ENCODE measurements around the gene OXNAD1.

OXNAD1 gene, protein sequence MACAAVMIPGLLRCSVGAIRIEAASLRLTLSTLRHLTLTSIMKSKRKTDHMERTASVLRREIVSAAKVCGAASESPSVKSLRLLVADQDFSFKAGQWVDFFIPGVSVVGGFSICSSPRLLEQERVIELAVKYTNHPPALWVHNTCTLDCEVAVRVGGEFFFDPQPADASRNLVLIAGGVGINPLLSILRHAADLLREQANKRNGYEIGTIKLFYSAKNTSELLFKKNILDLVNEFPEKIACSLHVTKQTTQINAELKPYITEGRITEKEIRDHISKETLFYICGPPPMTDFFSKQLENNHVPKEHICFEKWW

DNA sequence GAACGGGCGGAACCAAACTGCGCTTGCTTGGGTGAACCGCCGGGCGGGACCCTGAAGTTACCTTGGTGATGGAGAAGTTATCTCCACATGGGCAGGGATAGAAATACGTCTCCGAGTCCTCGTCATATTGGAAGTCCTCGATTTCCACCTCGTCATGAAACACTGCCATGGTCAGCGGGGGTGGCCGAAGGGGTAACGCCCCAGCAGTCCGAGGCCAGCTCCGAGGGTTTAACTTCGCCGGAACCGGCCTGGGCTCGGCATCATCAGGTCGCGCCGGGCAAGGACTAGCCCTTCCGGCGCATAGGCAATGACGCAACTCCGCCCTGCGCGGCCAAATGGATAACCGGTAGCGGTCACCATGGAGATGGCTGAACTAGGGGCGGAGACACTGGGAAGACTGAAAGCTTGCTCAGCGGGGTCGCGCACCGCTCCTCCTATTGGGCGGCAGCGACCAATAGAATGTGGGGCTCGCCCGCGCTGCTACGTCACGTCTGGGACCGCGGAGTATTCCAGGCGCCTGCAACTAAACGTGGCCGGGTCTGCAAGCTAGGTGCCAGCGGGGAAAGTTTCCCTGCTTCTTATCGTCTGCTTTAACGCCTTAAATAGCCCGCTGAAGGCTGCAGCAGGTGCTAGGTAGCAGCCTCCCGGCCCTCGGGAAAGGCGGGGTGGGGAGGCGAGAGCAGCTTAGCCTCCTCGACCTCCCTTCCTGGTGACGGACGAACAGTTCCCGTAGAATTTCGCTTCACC lies at the start of gene OXNAD1, which contains the start of gene DPH3:
OXNAD1 (plus strand) TSS at position 505 of the 747 bp plus-strand sequence. CDS start 5,741 bp downstream, outside the sequence.
DPH3 (minus strand) TSS at position 236 of the 747 bp plus-strand sequence; CDS start at position 169, 67 bp downstream.
- peak; percentile 90 for DNase-seq

DNA sequence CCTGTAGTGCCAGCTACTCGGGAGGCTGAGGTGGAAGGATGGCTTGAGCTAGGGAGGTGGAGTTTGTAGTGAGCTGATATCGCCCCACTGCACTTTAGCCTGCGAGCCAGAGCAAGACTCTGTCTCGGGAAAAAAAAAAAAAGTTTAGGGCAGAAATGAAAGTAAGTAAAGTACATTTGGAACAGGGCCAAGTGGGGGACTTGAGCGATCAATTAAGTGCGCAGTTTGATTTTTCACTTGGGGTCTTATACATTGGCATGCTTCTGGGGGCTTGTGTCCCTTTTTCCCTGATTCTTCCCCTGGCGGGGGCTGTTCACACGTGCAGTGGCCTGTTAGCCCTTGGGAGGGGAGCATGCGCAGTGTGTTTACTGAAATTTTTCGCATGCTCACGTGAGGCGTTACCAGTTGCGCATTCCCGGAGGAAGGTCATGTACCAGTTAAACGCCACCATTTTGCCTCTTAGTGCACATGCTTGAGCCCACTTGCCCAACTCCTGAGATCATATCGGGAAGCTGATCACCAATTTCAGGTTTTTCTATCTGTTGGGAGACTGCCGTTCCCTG lies 48.6 kb upstream of the OXNAD1 start:
- DNase-seq = no peak

DNA sequence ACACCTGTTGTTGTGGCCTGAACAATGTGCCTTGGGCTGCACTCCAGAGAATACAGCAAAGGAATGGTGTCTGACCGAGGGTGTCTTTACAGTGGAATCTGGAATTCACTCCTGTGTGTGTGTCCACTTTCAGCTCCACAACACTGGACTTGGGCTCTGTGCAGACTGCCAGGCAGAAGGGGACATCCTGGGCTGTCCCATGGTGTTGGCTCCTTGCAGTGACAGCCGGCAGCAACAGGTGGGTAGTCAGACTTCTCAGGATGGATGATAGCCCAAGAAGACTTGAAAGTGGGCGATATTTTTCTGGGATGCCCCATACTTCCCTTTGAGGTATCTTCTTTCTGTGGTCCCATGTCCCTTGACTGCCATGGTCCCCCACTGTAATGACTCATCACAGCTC lies 45.2 kb upstream of the OXNAD1 start:
- DNase-seq = no peak

DNA sequence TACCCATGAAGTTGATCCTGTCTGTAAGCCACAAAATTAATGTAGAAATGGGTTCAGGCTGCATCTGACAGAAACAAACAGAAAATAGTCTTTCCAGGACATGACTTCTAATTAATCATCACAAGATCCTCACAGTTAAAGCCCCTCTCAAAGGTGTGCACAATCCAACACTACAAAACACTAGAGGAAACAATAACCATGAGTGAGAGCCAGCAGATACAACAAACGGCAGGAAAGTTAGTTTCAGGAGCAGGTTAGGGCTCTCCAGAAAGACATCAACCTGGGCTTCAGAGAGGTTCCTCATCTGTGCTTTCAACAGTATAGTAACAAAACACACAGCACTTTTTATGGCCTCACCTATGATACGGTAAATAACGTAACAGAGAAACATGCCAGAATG lies 43.0 kb upstream of the OXNAD1 start:
- DNase-seq = no peak

DNA sequence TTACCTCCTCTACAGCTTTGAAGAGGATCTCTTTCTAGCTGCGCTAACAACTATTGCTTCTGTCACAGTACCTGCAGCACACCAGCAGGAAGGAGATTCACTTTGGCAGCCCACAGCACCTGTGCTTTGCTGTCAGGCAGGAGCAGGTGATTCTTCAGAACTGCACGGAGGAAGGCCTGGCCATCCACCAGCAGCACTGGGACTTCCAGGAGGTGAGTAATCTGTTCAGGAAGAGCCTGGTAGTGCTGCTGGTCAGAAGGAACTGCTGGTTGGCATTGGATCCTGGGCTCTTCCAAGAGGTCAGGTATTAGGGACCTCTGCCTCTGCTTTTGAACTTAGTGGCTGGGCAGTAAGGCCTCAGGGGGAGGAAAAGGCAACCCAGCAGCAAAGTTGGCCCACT lies 42.5 kb upstream of the OXNAD1 start:
- DNase-seq = no peak

DNA sequence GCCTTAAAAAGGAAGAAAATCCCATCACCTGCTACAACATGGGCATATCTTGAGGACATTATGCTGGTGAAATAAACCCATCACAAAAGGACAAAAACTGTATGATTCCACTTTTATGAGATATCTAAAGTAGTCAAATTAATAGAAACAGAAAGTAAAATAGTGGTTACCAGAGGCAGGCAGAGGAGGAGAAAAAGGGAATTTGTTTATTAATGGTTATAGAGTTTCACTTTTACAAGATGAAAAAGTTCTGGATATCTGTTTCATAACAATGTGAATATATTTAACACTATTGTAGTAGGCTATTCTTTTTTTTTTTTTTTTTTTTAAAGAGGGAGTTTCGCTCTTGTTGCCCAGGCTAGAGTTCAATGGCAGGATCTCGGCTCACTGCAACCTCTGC lies 40.7 kb upstream of the OXNAD1 start:
- DNase-seq = no peak

DNA sequence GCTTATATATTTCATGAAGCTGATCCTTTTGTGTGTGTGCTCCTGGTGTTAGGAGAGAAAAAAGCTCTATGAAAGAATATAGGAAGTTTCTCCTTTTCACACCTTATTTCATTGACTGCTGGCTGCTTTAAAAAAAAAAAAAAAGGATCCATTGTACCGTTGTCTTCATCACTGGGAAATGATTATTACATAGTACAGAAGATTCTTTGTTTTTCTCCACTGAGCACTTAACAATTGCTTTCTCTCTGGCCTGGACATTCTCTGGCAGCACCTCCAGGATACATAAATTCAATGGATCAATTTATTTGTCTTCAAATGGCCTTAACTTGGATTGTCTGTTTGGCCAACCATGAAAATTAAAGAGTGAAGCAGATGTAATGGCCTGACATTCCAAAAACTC lies 37.4 kb upstream of the OXNAD1 start:
- no peak for DNase-seq

DNA sequence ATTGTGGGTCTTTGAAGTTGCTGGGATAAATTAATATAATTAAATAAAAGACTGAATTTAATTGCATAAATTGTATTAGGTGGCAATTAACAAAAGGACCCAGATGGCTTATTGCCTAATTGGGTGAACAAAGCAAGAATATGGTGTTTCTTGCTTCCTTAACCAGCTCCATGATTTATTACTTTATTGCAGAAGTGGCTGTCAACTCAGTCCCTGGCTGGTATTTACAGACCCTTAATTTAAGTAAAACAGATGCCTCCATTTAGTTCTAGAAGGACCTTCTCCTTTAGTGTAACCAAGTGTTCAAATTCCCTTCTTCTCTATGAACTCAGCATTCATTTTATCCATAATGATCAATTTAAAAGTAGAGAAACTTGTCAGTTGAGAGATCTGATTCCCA lies 35.3 kb upstream of the OXNAD1 start:
- DNase-seq = no peak

DNA sequence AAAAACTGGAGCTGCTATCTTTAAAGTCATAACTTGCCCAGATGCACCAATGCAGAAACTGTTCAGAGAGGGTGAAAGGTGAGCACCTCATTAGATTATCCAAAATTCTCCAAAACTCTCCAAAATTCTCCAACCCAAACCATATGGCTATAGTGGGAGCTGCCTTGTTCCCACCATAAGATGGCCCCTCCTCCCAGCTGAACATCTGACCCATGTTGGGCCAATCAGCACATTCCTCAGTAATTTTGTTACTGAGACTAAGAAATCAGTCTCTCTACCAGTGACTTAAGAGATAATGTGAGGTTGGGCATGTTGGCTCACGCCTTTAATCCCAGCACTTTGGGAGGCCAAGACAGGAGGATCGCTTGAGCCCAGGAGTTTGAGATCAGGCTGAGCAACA lies 33.0 kb upstream of the OXNAD1 start:
- no peak for DNase-seq

DNA sequence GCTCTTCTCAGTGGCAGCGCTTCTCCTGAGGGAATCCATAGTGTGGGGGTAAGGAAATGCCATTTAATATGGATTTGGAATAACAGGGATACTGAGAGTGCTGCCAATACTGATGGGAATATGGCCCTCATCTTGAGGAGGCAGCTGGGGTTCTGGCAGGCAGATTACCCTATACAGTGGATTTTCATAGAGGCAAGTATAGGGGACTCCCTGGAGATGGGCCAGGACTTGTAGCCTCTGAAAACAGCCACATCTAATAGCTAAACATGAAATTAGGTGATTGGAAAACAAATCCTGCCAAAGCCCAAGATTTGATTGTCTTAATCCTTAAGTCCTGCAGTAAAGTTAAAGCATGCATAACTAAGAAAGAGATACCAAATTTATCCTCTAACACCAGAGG lies 31.2 kb upstream of the OXNAD1 start:
- DNase-seq = no peak

DNA sequence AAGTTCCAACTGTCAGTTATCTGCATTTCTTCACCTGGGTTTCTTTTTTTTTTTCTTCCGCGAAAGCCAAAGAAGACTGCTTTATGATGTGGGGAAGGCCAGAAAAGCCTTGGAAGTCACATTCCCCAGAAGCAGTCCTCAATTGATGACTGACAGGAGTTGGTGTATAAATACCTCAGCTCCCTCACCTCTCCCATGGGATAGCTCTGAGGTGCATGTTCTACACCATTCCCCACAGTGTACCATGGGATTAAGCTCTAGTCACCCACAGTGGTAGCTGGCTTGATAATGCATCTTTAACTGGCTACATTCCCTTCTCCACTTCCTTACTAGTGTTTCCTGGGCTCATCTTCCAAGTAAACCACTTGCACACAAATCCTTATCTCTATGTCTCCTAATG lies 30.7 kb upstream of the OXNAD1 start:
- DNase-seq = no peak

DNA sequence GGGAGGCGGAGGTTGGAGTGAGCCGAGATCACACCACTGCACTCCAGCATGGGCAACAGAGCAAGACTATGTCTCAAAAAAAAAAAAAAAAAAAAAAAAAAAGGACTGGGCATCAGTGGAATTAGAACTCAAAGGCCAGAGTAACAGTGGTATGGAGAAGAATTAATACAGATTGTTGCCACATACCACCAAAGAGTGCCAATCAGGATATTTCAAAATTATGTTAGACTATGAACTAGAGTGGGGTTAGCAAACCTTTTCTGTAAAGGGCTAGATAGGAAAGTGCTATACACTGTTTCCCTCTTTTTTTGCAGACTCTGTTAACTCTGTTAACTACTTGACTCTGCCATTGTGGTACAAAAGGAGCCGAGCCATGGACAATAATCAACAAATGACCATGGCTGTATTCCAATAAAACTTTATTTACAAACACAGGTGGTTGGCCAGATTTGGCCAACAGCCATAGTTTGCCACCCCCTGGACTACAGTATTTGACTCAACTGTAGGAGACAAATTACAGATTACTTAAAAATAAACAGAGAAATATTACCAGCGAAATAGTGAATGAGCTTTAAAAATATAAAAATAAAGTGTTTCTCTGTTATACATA lies 28.9 kb upstream of the OXNAD1 start:
- no peak for DNase-seq

DNA sequence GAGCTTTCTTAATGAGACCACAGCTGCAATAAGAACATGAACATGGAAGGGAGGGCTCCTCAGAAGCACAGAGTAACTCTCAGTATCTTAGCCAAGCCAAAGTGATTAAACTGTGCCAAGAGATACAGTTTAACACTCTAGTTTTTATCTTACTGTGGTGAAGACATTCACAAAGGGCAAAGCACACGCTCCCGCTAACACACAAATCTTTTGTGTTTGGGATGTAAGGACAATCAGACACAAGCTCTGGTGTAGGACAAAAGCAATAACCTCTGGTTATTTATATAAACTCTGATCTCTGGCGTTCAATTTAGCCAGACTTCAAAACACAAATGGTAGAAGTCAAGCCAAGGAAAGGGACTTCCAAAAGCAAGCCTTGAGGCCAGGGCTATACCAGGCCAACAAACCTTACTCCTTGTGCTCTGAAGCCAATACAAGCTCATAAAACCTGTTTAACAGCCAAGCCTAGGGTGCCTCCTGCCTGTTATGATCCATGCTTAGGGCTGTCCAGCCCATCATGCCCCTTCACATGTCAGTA lies 28.1 kb upstream of the OXNAD1 start:
- DNase-seq = no peak

DNA sequence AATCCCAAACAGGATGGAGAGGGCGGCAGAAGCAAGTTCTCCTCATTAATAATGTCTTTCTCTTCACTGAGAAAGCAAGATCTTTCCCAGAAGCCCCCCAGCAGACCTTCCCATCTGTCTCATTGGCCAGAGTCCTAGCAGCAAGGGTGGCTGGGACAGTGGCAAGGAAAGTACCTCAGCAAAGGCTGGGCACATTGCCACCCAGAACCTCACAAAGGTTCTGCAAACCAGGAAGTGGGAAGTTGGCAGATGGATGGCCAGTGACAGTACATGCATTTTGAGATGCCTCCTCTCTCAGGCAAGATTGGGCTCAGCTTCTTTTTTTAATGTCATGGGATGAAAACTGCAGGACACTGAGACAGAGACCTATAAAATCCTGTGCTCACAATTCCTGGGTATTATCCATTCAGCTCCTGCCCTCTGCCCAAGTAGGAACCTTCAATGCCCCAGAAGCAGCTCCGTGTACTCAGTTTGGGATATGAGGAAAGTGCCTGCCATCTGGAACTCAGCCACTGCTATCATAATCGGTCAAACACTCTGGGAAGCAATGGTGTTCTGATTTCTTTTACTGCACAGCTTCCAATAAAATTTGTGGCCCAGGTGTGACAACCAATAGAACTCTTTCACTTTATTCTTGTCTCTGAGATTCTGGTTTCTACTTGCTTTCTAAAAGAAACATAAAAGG lies 25.8 kb upstream of the OXNAD1 start:
- no peak for DNase-seq

DNA sequence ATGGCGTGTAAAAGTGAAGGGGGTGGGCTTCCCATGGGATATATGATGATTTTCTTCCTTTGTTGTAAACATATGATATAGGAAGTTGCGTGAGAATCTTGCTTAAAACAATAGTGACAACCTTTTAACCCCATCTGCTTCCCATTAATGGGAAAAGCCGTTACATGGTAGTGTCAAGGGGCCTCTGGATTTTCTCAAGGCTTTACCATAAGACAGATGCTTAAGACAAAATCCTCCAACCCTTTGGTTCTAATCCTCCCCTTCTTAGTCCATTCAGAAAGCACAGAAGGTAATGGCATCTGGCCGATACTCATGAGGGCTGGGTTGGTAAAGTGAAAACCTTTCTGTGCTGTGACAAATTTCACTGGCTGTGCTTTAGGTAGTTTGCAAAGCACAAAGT lies 25.2 kb upstream of the OXNAD1 start:
- no peak for DNase-seq

DNA sequence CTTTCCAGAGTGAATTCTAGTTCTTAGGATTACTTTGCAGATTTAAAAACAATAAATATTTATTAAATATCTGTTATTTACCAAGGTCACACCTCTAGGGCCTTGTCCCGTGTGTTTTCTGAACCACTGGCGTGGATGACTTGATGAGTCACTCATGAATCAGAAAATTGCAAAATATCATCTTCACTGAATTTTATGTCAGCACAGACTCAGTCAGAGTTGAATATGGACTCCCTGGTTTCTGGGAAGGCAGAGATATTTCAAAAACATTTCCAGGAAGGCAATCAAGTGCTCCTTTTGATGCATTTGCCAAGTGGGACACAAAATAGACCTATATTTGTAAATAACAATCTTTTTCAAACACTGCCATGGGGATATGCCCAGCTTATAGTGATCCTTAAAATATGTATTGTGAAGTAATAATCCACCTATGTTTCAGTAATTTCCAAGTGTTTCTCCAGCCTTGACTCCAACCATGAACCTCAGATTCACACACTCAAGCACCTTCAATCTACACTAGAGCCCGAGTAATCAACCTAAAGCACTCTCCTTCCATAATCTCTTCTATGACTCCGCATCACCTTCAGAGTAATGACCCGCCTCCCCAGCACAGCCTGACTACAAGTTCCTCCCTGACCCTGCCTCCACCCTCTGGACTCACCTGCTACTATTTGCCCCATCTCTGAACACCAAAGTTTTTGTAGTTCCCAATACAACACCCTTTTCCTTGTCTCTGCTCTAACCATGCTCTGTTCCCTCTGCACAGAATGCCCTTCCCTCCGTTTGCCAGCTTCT lies 24.6 kb upstream of the OXNAD1 start:
- DNase-seq = no peak

DNA sequence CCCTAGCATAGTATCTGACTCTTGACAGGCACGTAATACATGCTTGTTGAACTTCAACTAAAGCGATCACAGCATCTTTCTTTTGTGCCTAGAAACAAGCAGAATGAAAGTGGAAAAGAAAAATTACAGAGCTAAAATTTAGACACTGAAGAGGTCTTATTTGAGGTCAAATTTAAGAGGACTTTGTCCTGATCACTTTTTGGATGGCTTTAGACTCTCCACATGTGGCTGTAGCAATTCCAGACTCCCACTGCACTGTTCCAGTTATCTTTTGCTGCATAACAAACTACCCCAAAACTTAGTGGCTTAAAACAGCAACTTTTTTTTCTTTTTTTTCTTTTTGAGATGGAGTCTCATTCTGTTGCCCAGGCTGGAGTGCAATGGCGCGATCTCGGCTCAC lies 23.8 kb upstream of the OXNAD1 start:
- DNase-seq = no peak

DNA sequence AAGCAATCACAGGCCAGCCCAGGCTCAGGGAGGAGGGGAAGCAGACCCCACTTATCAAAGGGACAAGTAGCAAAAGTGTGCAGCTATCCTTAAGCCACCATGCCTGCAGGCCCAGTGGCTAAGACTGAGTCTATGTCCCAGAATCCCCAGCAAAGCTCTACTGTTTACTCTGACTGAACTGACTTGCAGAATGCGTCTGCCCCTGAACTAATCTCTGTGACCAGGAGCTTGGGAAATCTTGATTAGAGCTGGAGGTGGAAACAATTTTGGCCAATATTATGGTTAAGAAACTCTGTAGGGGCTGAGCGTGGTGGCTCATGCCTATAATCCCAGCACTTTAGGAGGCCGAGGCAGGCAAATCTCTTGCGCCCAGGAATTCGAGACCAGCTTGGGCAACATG lies 22.8 kb upstream of the OXNAD1 start:
- no peak for DNase-seq

DNA sequence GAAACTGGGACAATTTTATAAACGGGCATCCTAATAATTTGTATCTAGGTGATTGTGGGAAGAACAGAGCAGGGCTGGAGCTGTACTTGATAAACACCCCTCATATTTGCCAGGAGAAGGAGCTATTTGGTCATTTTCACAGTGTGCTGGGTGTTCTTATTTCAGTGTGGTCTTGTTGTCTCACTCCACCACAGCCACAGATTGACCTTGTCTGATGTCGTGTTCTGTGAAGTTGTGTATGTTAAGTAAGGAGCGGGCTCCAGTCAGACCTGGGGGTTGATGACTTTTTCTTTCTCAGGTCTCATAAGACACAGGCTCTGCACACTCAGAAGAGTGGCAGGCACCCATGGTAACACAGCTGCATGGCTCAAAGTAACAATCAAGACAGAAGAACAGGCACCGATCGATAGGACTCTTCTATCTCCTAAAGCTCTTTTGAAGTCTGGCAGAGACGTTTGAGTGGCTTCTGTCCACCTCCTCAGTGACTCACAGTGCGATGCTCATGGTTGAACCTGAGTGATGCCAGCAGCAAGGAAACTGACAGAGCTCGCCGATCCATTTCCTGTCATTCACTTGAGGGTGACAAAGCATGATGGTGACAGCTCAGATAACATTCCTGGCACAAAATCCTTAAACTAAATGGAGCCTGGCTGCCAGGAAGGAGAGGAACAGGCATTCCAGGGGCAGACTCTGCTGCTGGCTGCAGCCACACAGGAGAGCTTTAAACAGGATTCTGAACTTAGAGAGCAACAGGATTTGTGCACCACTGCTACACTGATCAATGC lies 21.1 kb upstream of the OXNAD1 start:
- DNase-seq = no peak

DNA sequence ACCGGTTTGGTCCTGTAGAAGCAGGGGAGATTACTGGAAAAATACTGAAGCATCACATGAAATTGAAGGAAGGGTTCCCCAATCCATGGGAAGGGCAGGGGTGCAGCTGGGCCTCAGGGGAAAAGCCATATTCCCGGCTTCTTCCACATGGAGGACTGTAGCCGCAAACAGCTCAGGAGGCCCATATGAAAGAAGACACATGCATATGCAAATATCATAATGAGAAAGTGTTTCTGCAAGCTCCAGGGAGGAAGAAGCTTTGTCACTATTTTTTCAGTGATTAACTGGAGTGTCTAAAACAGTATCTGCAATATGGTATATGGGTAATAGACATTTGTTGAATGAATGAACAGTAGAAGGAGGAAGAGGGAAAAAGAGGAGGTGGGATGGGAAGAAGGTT lies 19.4 kb upstream of the OXNAD1 start:
- DNase-seq = no peak
